HCT116 (cell line): Measurements from ENCODE around the gene SIDT1.

Experiments used
- EGR1 ChIP-seq: IDR thresholded peaks from 2 replicates; pipeline ENCODE4 v1.6.1; 2012; ENCODE audit warnings: low read depth
- EZH2phosphoT487 ChIP-seq: fragments of 200-600 bp; IDR thresholded peaks from 2 replicates; pipeline ENCODE4 v1.6.1; 2018; ENCODE audit warnings: antibody characterized with exemption, borderline replicate concordance
- JUND ChIP-seq: IDR thresholded peaks from 2 replicates; pipeline ENCODE4 v1.6.1; 2012
- POLR2A ChIP-seq: IDR thresholded peaks from 2 replicates; pipeline ENCODE4 v1.7.0; 2011; ENCODE audit warnings: borderline replicate concordance; ENCODE audit not compliant: insufficient read depth, insufficient read length; ENCODE audit errors: extremely low read depth
- POLR2AphosphoS5 ChIP-seq: IDR thresholded peaks from 2 replicates; pipeline ENCODE4 v1.6.1; 2011; ENCODE audit warnings: mild to moderate bottlenecking, low read depth, low read length, moderate library complexity
- SP1 ChIP-seq: IDR thresholded peaks from 2 replicates; pipeline ENCODE4 v1.6.1; 2012; ENCODE audit warnings: low read depth
- SRF ChIP-seq: IDR thresholded peaks from 2 replicates; pipeline ENCODE4 v1.6.1; 2012; ENCODE audit warnings: low read depth
- YY1 ChIP-seq: IDR thresholded peaks from 2 replicates; pipeline ENCODE4 v1.6.1; 2011; ENCODE audit warnings: low read length, low read depth, moderate library complexity, mild to moderate bottlenecking; ENCODE audit not compliant: insufficient replicate concordance; ENCODE audit errors: extremely low read depth
- ZBTB33 ChIP-seq: IDR thresholded peaks from 2 replicates; pipeline ENCODE4 v1.6.1; 2011; ENCODE audit warnings: mild to moderate bottlenecking, low read length, moderate library complexity; ENCODE audit not compliant: insufficient replicate concordance; ENCODE audit errors: extremely low read depth
- TF ChIP-seq, protein P1 (sequence below), 3 experiments: fragments of 200-600 bp in 1 of 3; sonication (generic) in 1 of 3; IDR thresholded peaks in 2 of 3; conservative IDR thresholded peaks in 1 of 3; 2 replicates each; pipeline ENCODE4 v1.5.1; 2012 to 2017; ENCODE audit warnings: low read depth in 2 of 3, low read length in 2 of 3, antibody characterized with exemption in 1 of 3, borderline replicate concordance in 1 of 3, control low read depth in 1 of 3, mild to moderate bottlenecking in 1 of 3, mixed read lengths in 1 of 3, mixed run types in 1 of 3, moderate library complexity in 1 of 3; ENCODE audit not compliant: insufficient read depth in 1 of 3

DNA sequence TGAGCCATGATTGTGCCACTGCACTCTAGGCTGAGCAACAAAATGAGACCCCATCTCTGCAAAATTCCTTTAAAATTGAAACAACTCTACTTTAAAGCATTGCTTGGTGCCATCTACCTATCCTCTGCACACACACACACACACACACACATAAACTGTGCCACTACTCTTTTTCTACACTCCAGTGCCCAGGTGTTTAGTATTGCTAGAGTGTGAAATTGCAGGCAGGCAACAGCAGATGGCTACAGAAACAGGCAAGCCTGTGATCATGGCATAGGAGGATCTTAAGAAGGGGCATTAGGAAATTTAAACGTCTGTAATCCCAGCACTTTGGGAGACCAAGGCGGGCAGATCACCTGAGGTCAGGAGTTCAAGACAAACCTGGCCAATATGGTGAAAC, 39.0 kb downstream of the SIDT1 start:
- TF ChIP-seq, protein P1, sequence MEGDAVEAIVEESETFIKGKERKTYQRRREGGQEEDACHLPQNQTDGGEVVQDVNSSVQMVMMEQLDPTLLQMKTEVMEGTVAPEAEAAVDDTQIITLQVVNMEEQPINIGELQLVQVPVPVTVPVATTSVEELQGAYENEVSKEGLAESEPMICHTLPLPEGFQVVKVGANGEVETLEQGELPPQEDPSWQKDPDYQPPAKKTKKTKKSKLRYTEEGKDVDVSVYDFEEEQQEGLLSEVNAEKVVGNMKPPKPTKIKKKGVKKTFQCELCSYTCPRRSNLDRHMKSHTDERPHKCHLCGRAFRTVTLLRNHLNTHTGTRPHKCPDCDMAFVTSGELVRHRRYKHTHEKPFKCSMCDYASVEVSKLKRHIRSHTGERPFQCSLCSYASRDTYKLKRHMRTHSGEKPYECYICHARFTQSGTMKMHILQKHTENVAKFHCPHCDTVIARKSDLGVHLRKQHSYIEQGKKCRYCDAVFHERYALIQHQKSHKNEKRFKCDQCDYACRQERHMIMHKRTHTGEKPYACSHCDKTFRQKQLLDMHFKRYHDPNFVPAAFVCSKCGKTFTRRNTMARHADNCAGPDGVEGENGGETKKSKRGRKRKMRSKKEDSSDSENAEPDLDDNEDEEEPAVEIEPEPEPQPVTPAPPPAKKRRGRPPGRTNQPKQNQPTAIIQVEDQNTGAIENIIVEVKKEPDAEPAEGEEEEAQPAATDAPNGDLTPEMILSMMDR (IDR thresholded peaks at IDR 0.05 in 2 of 3, conservative IDR thresholded peaks at IDR 0.05 in 1 of 3; ENCODE audit: borderline replicate concordance in 1 of 3, insufficient read depth in 1 of 3, low read depth in 2 of 3, low read length in 2 of 3) = no peak
- TF ChIP-seq SP1 = no peak
- no peak for TF ChIP-seq YY1
- no peak for TF ChIP-seq JUND
- TF ChIP-seq SRF = no peak
- no peak for TF ChIP-seq POLR2A
- no peak for TF ChIP-seq ZBTB33
- no peak for TF ChIP-seq EZH2phosphoT487
- TF ChIP-seq POLR2AphosphoS5 = no peak
- no peak for TF ChIP-seq EGR1
